IMR-90 (cell line): ENCODE results near the gene OSBPL6. TPM values are rescaled to one million over a fixed set of nuclear protein-coding genes. Genes with fewer than 3 reads are reported as not detected.

Source experiments
- ATAC-seq: fragments of 200-7000 bp; cut with Tn5 transposase; 2 replicates; pipeline ENCODE4 v1.9.1; 2020; ENCODE audit warnings: low read depth, mild to moderate bottlenecking, moderate library complexity
- BruUV-seq: library from RNA; stranded (reverse); fragments of 400-500 nt; replicated peaks from 2 replicates; lab custom pipeline; 2021; lab: Mats Ljungman, UMichigan
- CTCF ChIA-PET: fragments of 300-600 bp; formaldehyde crosslinking; extraction: SDS; loops from one replicate; lab custom pipeline; 2021; ENCODE audit warnings: antibody characterized with exemption; lab: Yijun Ruan, JAX
- POLR2A ChIA-PET: fragments of 300-600 bp; sonication (Branson Sonifier 250); formaldehyde crosslinking; loops from one replicate; lab custom pipeline; 2022; ENCODE audit warnings: antibody characterized with exemption; ENCODE audit not compliant: unreplicated experiment; lab: Charles Lee
- DNase-seq: peaks from one replicate; pipeline ENCODE4 v3.0.0; 2013
- H2AFZ ChIP-seq: replicated peaks from 2 replicates; pipeline ENCODE3; 2013; ENCODE audit warnings: low read length, mild to moderate bottlenecking; ENCODE audit not compliant: poor library complexity
- H2AK5ac ChIP-seq: 2 replicates; pipeline ENCODE4 v1.6.1; 2013; ENCODE audit warnings: low read depth, low read length, inconsistent platforms
- H2AK9ac ChIP-seq: replicated peaks from 2 replicates; pipeline ENCODE3; 2013; ENCODE audit warnings: mild to moderate bottlenecking, low read depth, low read length, moderate library complexity; ENCODE audit not compliant: poor library complexity
- H2BK120ac ChIP-seq: 2 replicates; pipeline ENCODE4 v1.6.1; 2013; ENCODE audit warnings: low read depth, low read length, inconsistent platforms
- H2BK15ac ChIP-seq: 3 replicates; pipeline ENCODE4 v1.6.1; 2013; ENCODE audit warnings: low read depth, low read length, inconsistent platforms
- H2BK20ac ChIP-seq: 2 replicates; pipeline ENCODE4 v1.6.1; 2013; ENCODE audit warnings: low read depth, mild to moderate bottlenecking, inconsistent platforms, low read length, moderate library complexity
- H2BK5ac ChIP-seq: 2 replicates; pipeline ENCODE4 v1.6.1; 2013; ENCODE audit warnings: mild to moderate bottlenecking, low read depth, low read length, inconsistent platforms; ENCODE audit not compliant: poor library complexity, severe bottlenecking
- H3K14ac ChIP-seq: replicated peaks from 2 replicates; pipeline ENCODE4 v1.6.1; 2013; ENCODE audit warnings: low read depth, low read length, inconsistent platforms
- H3K18ac ChIP-seq: 2 replicates; pipeline ENCODE4 v1.6.1; 2013; ENCODE audit warnings: low read depth, low read length, control low read depth
- H3K23ac ChIP-seq: 2 replicates; pipeline ENCODE4 v1.6.1; 2013; ENCODE audit warnings: low read depth, low read length, inconsistent platforms
- H3K27ac ChIP-seq: 2 replicates; pipeline ENCODE4 v1.5.1; 2013; ENCODE audit warnings: mild to moderate bottlenecking, control low read depth, low read length; ENCODE audit not compliant: insufficient read depth
- H3K27me3 ChIP-seq: 2 replicates; pipeline ENCODE4 v1.6.1; 2013; ENCODE audit warnings: low read length; ENCODE audit not compliant: control insufficient read depth, insufficient read depth
- H3K36me3 ChIP-seq: 2 replicates; pipeline ENCODE4 v1.6.1; 2013; ENCODE audit warnings: low read length, mixed read lengths; ENCODE audit not compliant: control insufficient read depth, insufficient read depth
- H3K4ac ChIP-seq: 2 replicates; pipeline ENCODE4 v1.6.1; 2013; ENCODE audit warnings: low read depth, low read length, inconsistent platforms
- H3K4me1 ChIP-seq: 2 replicates; pipeline ENCODE4 v1.6.1; 2013; ENCODE audit warnings: low read length, mixed read lengths; ENCODE audit not compliant: control insufficient read depth, insufficient read depth
- H3K4me2 ChIP-seq: 2 replicates; pipeline ENCODE4 v1.6.1; 2013; ENCODE audit warnings: low read depth, mild to moderate bottlenecking, control low read depth, low read length, moderate library complexity
- H3K4me3 ChIP-seq: 2 replicates; pipeline ENCODE4 v1.5.1; 2013; ENCODE audit warnings: low read depth, mild to moderate bottlenecking, control low read depth, low read length, moderate library complexity; ENCODE audit not compliant: insufficient read depth
- H3K56ac ChIP-seq: 2 replicates; pipeline ENCODE4 v1.6.1; 2013; ENCODE audit warnings: low read length, inconsistent platforms; ENCODE audit not compliant: insufficient read depth; ENCODE audit errors: extremely low read depth
- H3K79me1 ChIP-seq, 2 experiments: 2 replicates each; pipeline ENCODE4 v1.6.1; 2013; ENCODE audit warnings: low read length in 2 of 2, inconsistent platforms in 1 of 2, low read depth in 1 of 2
- H3K9ac ChIP-seq: 2 replicates; pipeline ENCODE4 v1.6.1; 2013; ENCODE audit warnings: low read depth, low read length, control low read depth
- H3K9me1 ChIP-seq: 2 replicates; pipeline ENCODE4 v1.6.1; 2013; ENCODE audit warnings: low read length, inconsistent platforms; ENCODE audit not compliant: insufficient read depth
- H3K9me3 ChIP-seq: 2 replicates; pipeline ENCODE4 v1.6.1; 2013; ENCODE audit warnings: low read length; ENCODE audit not compliant: control insufficient read depth, insufficient read depth
- H4K20me1 ChIP-seq: 2 replicates; pipeline ENCODE4 v1.6.1; 2013; ENCODE audit warnings: low read length, inconsistent platforms; ENCODE audit not compliant: insufficient read depth
- H4K5ac ChIP-seq: 2 replicates; pipeline ENCODE4 v1.6.1; 2013; ENCODE audit warnings: mild to moderate bottlenecking, low read depth, low read length, control low read depth
- H4K8ac ChIP-seq, 2 experiments: 2 replicates each; pipeline ENCODE4 v1.6.1; 2013; ENCODE audit warnings: low read depth in 2 of 2, low read length in 2 of 2, control low read depth in 1 of 2, inconsistent platforms in 1 of 2
- H4K91ac ChIP-seq: 2 replicates; pipeline ENCODE4 v1.6.1; 2013; ENCODE audit warnings: low read depth, low read length, inconsistent platforms; ENCODE audit not compliant: insufficient read depth
- BHLHE40 ChIP-seq: fragments of 150-350 bp; IDR thresholded peaks from 2 replicates; pipeline ENCODE4 v1.6.1; 2016; ENCODE audit warnings: mild to moderate bottlenecking, low read depth, low read length
- CEBPB ChIP-seq: IDR thresholded peaks from 2 replicates; pipeline ENCODE4 v1.6.1; 2012; ENCODE audit warnings: low read depth, low read length, improper control_type of control experiment
- CHD1 ChIP-seq: IDR thresholded peaks from 2 replicates; pipeline ENCODE4 v1.6.1; 2012; ENCODE audit warnings: low read depth, low read length, improper control_type of control experiment
- ELK1 ChIP-seq: fragments of 150-350 bp; IDR thresholded peaks from 2 replicates; pipeline ENCODE4 v1.6.1; 2016; ENCODE audit warnings: low read depth, mild to moderate bottlenecking, low read length, moderate library complexity, borderline replicate concordance
- FOS ChIP-seq: fragments of 150-350 bp; IDR thresholded peaks from 2 replicates; pipeline ENCODE4 v1.6.1; 2016; ENCODE audit warnings: low read depth, low read length
- MAFK ChIP-seq: IDR thresholded peaks from 2 replicates; pipeline ENCODE4 v1.6.1; 2012; ENCODE audit warnings: low read depth, low read length, improper control_type of control experiment
- MAZ ChIP-seq: IDR thresholded peaks from 2 replicates; pipeline ENCODE4 v1.6.1; 2012; ENCODE audit warnings: low read depth, mild to moderate bottlenecking, low read length, improper control_type of control experiment, moderate library complexity, borderline replicate concordance
- MXI1 ChIP-seq: IDR thresholded peaks from 2 replicates; pipeline ENCODE4 v1.6.1; 2012; ENCODE audit warnings: low read depth, mild to moderate bottlenecking, low read length, moderate library complexity, borderline replicate concordance
- NFE2L2 ChIP-seq: fragments of 150-350 bp; IDR thresholded peaks from 2 replicates; pipeline ENCODE4 v1.6.1; 2016; ENCODE audit warnings: low read depth, mild to moderate bottlenecking, low read length
- RAD21 ChIP-seq: IDR thresholded peaks from 2 replicates; pipeline ENCODE4 v1.6.1; 2012; ENCODE audit warnings: low read length, improper control_type of control experiment
- RCOR1 ChIP-seq: IDR thresholded peaks from 2 replicates; pipeline ENCODE4 v1.6.1; 2012; ENCODE audit warnings: mild to moderate bottlenecking, low read length, improper control_type of control experiment; ENCODE audit not compliant: insufficient replicate concordance
- RFX5 ChIP-seq: IDR thresholded peaks from 2 replicates; pipeline ENCODE4 v1.8.0; 2012; ENCODE audit warnings: low read depth, mild to moderate bottlenecking, low read length, moderate library complexity
- SMC3 ChIP-seq: fragments of 150-350 bp; IDR thresholded peaks from 2 replicates; pipeline ENCODE4 v1.6.1; 2016; ENCODE audit warnings: low read depth, mild to moderate bottlenecking, antibody characterized with exemption, low read length, moderate library complexity
- WGBS, 2 experiments: methylation state at CpG; one replicate each; pipeline versions ENCODE4 v1.1.5 to v1.1.7; 2013; ENCODE audit warnings: missing lambda C conversion rate in 2 of 2; ENCODE audit not compliant: insufficient read length in 1 of 2; ENCODE audit errors: extremely low coverage in 2 of 2; 5-methylcytosine and 5-hydroxymethylcytosine counted together
- dilution Hi-C: fragments of 300-500 bp; cut with HindIII; formaldehyde crosslinking; loops from one replicate; pipeline ENCODE4 v1.14.3; 2018; ENCODE audit warnings: low sequenced_read_pairs; ENCODE audit not compliant: unreplicated experiment
- in situ Hi-C: fragments of 300-500 bp; cut with MboI; formaldehyde crosslinking; loops from 3 replicates; pipeline ENCODE4 v1.14.3; 2019; ENCODE audit warnings: low sequenced_read_pairs, inconsistent platforms, mixed read lengths
- intact Hi-C: fragments of 100-400 bp; cut with micrococcal nuclease; formaldehyde crosslinking; loops from 2 replicates; pipeline ENCODE4 v1.10.0; 2022
- polyA plus RNA-seq, 3 experiments: library from polyadenylated mRNA; depleted of rRNA; stranded (reverse); fragments of >200 nt; gene quantifications; 2 replicates each; pipeline ENCODE4 v1.2.3, GENCODE V29; 2012; ENCODE audit warnings: low replicate concordance in 1 of 3
- total RNA-seq: library from RNA; depleted of rRNA; stranded (reverse); fragments of >200 nt; gene quantifications from 2 replicates; pipeline ENCODE4 v1.2.3, GENCODE V29; 2012

OSBPL6 gene
- total and polyA plus RNA-seq, 2 of the 4 experiments (the other 2 are of a cell fraction) = 3.2 to 3.7 TPM

- H3K4me3 ChIP-seq = no peak overlapping the region
- H2AK5ac ChIP-seq = no peak overlapping the region
- H3K36me3 ChIP-seq = no peaks in the 10 kb centered on the region
- H3K23ac ChIP-seq = no peak overlapping the region
- H4K8ac ChIP-seq = no peak overlapping the region
- no peak for TF ChIP-seq RCOR1
- no peak for TF ChIP-seq MXI1
- no peak for TF ChIP-seq MAZ
- TF ChIP-seq SMC3 = no peak
- TF ChIP-seq CEBPB = no peak
- TF ChIP-seq FOS = no peak
- TF ChIP-seq CHD1 = no peak
- no peak for TF ChIP-seq RFX5
- TF ChIP-seq RAD21 = no peak
- no peak for TF ChIP-seq BHLHE40
- TF ChIP-seq ELK1 = no peak
- TF ChIP-seq MAFK = no peak
- TF ChIP-seq NFE2L2 = no peak
- intact Hi-C loops (no loop called here), in situ Hi-C loops (no loop called here), dilution Hi-C loops (no loop called here)
- no peaks in the 10 kb centered on the region for H3K9me3 ChIP-seq
- H2AFZ ChIP-seq = no peak overlapping the region
- H4K91ac ChIP-seq = no peak overlapping the region
- no peak overlapping the region for H3K4ac ChIP-seq
- no peaks in the 10 kb centered on the region for H3K4me1 ChIP-seq
- H2BK15ac ChIP-seq = no peak overlapping the region
- H3K9ac ChIP-seq = no peak overlapping the region
- H3K56ac ChIP-seq = no peak overlapping the region
- H3K79me1 ChIP-seq = no peaks in the 10 kb centered on the region
- H3K14ac ChIP-seq = no peak overlapping the region
- no peak overlapping the region for H2BK20ac ChIP-seq
- H3K27me3 ChIP-seq = no peaks in the 10 kb centered on the region
- H3K4me2 ChIP-seq = no peak overlapping the region
- CTCF ChIA-PET = no interaction called here
- H3K9me1 ChIP-seq = no peaks in the 10 kb centered on the region
- no peak overlapping the region for H2BK120ac ChIP-seq
- H4K20me1 ChIP-seq = no peaks in the 10 kb centered on the region
- no peak for ATAC-seq
- H4K5ac ChIP-seq = no peak overlapping the region
- DNase-seq = no peak
- POLR2A ChIA-PET = no interaction called here
- H2AK9ac ChIP-seq = no peak overlapping the region
- H3K27ac ChIP-seq = no peak overlapping the region
- no CpG with 5 or more reads among the region's 4 CpGs for WGBS, 2 experiments
- H3K18ac ChIP-seq = no peak overlapping the region
- BruUV-seq = no TSS peak
- H2BK5ac ChIP-seq = no peak overlapping the region
These were observed 41.8 kb upstream of the OSBPL6 start for GRCh38 chr2:178152542-178152941.
